Keratinocyte (primary cell): ENCODE data around the gene TTC9B. TPM values are rescaled to one million over a fixed set of nuclear protein-coding genes. Genes with fewer than 3 reads are reported as not detected.

ENCODE experiments used
- DNase-seq: peaks from one replicate; pipeline ENCODE4 v3.0.0-alpha.2; 2011; ENCODE audit warnings: low read depth, missing footprints, low spot score
- FAIRE-seq: peaks from 2 replicates; lab custom pipeline; 2011; peaks lifted over from hg19 to GRCh38; lab: Jason Lieb, UNC
- H2AFZ ChIP-seq: 2 replicates; pipeline ENCODE4 v1.6.0; 2012; ENCODE audit warnings: low read length, control low read depth, inconsistent platforms; ENCODE audit not compliant: control insufficient read depth
- H3K27ac ChIP-seq: 2 replicates; pipeline ENCODE4 v1.5.1; 2011; ENCODE audit warnings: low read length; ENCODE audit not compliant: control insufficient read depth, insufficient read depth
- H3K27me3 ChIP-seq: 3 replicates; pipeline ENCODE4 v1.6.0; 2011; ENCODE audit warnings: low read length; ENCODE audit not compliant: control insufficient read depth, insufficient read depth; ENCODE audit errors: extremely low read depth
- H3K36me3 ChIP-seq, 2 experiments: 2 replicates in 1 of 2; 3 replicates in 1 of 2; pipeline ENCODE4 v1.5.1; 2011; ENCODE audit warnings: low read length in 2 of 2, mild to moderate bottlenecking in 1 of 2; ENCODE audit not compliant: control insufficient read depth in 2 of 2, insufficient read depth in 2 of 2; ENCODE audit errors: extremely low read depth in 1 of 2
- H3K4me1 ChIP-seq: 3 replicates; pipeline ENCODE4 v1.5.1; 2011; ENCODE audit warnings: low read length; ENCODE audit not compliant: control insufficient read depth, insufficient read depth; ENCODE audit errors: extremely low read depth
- H3K4me2 ChIP-seq: 3 replicates; pipeline ENCODE4 v1.6.0; 2011; ENCODE audit warnings: low read depth, low read length; ENCODE audit not compliant: control insufficient read depth, insufficient read depth; ENCODE audit errors: extremely low read depth
- H3K4me3 ChIP-seq, 3 experiments: fragments of 200-600 bp in 1 of 3; sonication (generic) in 1 of 3; 2 replicates in 2 of 3; 3 replicates in 1 of 3; pipeline ENCODE4 v1.5.1; 2011 to 2016; ENCODE audit warnings: low read length in 3 of 3, mild to moderate bottlenecking in 3 of 3, control low read depth in 2 of 3, inconsistent platforms in 1 of 3, low read depth in 1 of 3, mixed read lengths in 1 of 3, mixed run types in 1 of 3, moderate library complexity in 1 of 3; ENCODE audit not compliant: control insufficient read depth in 2 of 3, insufficient read depth in 2 of 3; ENCODE audit errors: extremely low read depth in 1 of 3
- H3K79me2 ChIP-seq: 2 replicates; pipeline ENCODE4 v1.6.0; 2012; ENCODE audit warnings: low read length; ENCODE audit not compliant: control insufficient read depth, insufficient read depth
- H3K9ac ChIP-seq: 3 replicates; pipeline ENCODE4 v1.6.0; 2011; ENCODE audit warnings: low read length; ENCODE audit not compliant: control insufficient read depth, insufficient read depth; ENCODE audit errors: extremely low read depth
- H3K9me1 ChIP-seq: 3 replicates; pipeline ENCODE4 v1.6.0; 2011; ENCODE audit warnings: low read length; ENCODE audit not compliant: control insufficient read depth, insufficient read depth; ENCODE audit errors: extremely low read depth
- H3K9me3 ChIP-seq: 2 replicates; pipeline ENCODE4 v1.5.1; 2012; ENCODE audit warnings: low read depth, low read length; ENCODE audit not compliant: control insufficient read depth
- H4K20me1 ChIP-seq: 3 replicates; pipeline ENCODE4 v1.6.0; 2011; ENCODE audit warnings: low read length; ENCODE audit not compliant: control insufficient read depth, insufficient read depth; ENCODE audit errors: extremely low read depth
- EZH2 ChIP-seq: IDR thresholded peaks from one replicate; pipeline ENCODE4 v1.6.1; 2012; ENCODE audit warnings: inconsistent platforms, mild to moderate bottlenecking, low read length, moderate library complexity
- dilution Hi-C: fragments of 300-500 bp; cut with MboI; formaldehyde crosslinking; loops from one replicate; pipeline ENCODE4 v1.7.0; 2020; ENCODE audit warnings: low sequenced_read_pairs; ENCODE audit not compliant: extremely low pct_ligation_motif_present
- polyA plus RNA-seq, 5 experiments: library from polyadenylated mRNA; depleted of rRNA in 3 of 5; stranded (reverse) in 3 of 5; stranded (forward) in 1 of 5; unstranded in 1 of 5; fragments of >200 nt; gene quantifications; 1 replicate in 1 of 5; 2 replicates in 3 of 5; 3 replicates in 1 of 5; pipeline versions ENCODE4 v1.2.1 to v1.2.3, GENCODE V29; 2011 to 2012; ENCODE audit warnings: missing spikeins in 2 of 5, low read depth in 1 of 5, low replicate concordance in 1 of 5
- TF ChIP-seq, protein P1 (sequence below), 3 experiments: IDR thresholded peaks in 1 of 3; conservative IDR thresholded peaks in 1 of 3; optimal IDR thresholded peaks in 1 of 3; 2 replicates in 2 of 3; 3 replicates in 1 of 3; pipeline versions ENCODE3 to v1.5.1; 2011; ENCODE audit warnings: low read length in 3 of 3, mild to moderate bottlenecking in 3 of 3, moderate library complexity in 2 of 3, control low read depth in 1 of 3, inconsistent platforms in 1 of 3; ENCODE audit not compliant: insufficient read depth in 2 of 3; ENCODE audit errors: extremely low read depth in 1 of 3

The TTC9B gene
- polyA plus RNA-seq, 1 donor (not counting 4 experiments of a cell fraction or from before 2014, with no cell fraction given): not detected

DNA sequence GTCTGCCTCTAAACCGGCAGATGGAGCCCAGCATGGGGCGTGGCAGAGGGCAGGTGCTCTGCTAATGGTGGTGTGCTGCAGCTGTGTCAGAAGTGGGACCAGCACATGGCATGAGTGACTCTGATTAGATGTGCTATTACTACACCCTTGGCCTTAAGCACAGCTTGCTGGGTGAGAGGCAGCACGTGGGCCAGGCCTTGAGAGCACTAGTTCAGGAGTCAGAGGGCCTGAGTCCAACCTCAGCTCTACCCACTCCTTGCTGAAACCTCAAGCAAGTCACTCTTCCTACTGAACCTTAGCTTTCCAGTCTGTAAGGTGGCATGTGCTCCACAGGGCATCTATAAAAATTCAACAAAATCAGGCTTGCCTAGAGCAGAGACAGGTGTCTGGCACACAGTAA lies 44.2 kb upstream of the TTC9B start:
- peaks cover 6% of the 10 kb centered on the region for H3K9me1 ChIP-seq
- no peak for FAIRE-seq
- no peaks in the 10 kb centered on the region for H3K27me3 ChIP-seq
- no peaks in the 10 kb centered on the region for H3K9me3 ChIP-seq
- H2AFZ ChIP-seq: no peak overlapping the region
- no peak for TF ChIP-seq EZH2
- TF ChIP-seq, protein P1, sequence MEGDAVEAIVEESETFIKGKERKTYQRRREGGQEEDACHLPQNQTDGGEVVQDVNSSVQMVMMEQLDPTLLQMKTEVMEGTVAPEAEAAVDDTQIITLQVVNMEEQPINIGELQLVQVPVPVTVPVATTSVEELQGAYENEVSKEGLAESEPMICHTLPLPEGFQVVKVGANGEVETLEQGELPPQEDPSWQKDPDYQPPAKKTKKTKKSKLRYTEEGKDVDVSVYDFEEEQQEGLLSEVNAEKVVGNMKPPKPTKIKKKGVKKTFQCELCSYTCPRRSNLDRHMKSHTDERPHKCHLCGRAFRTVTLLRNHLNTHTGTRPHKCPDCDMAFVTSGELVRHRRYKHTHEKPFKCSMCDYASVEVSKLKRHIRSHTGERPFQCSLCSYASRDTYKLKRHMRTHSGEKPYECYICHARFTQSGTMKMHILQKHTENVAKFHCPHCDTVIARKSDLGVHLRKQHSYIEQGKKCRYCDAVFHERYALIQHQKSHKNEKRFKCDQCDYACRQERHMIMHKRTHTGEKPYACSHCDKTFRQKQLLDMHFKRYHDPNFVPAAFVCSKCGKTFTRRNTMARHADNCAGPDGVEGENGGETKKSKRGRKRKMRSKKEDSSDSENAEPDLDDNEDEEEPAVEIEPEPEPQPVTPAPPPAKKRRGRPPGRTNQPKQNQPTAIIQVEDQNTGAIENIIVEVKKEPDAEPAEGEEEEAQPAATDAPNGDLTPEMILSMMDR (optimal IDR thresholded peaks at IDR 0.05 in 1 of 3, IDR thresholded peaks at IDR 0.05 in 1 of 3, conservative IDR thresholded peaks at IDR 0.05 in 1 of 3; ENCODE audit: extremely low read depth in 1 of 3, insufficient read depth in 2 of 3, low read length in 3 of 3): no peak
- DNase-seq: no peak
- H3K36me3 ChIP-seq: peaks cover 6 to 24% of the 10 kb centered on the region in 2 experiments
- H3K4me3 ChIP-seq: no peak overlapping the region
- H3K79me2 ChIP-seq: peaks cover 53% of the 10 kb centered on the region
- peaks cover 2% of the 10 kb centered on the region for H3K4me1 ChIP-seq
- dilution Hi-C loops: no loop called here
- no peak overlapping the region for H3K27ac ChIP-seq
- no peak overlapping the region for H3K4me2 ChIP-seq
- H3K9ac ChIP-seq: no peak overlapping the region
- H4K20me1 ChIP-seq: peaks cover 11% of the 10 kb centered on the region

- Histone ChIP-seq H2AFZ (no peak overlapping the region), H3K9me3 (no peaks in the 10 kb centered on the region), H3K36me3 (peaks cover 6 to 28% of the 10 kb centered on the region in 2 experiments), H4K20me1 (peaks cover 10% of the 10 kb centered on the region), H3K9me1 (peaks cover 10% of the 10 kb centered on the region), H3K79me2 (peaks cover 52% of the 10 kb centered on the region), H3K4me1 (peaks cover 9% of the 10 kb centered on the region), H3K4me3 (no peak overlapping the region), H3K27ac (no peak overlapping the region), H3K27me3 (no peaks in the 10 kb centered on the region), H3K4me2 (no peak overlapping the region), H3K9ac (no peak overlapping the region)
- no peak for DNase-seq
- TF ChIP-seq, protein P1 (optimal IDR thresholded peaks at IDR 0.05 in 1 of 3, IDR thresholded peaks at IDR 0.05 in 1 of 3, conservative IDR thresholded peaks at IDR 0.05 in 1 of 3; ENCODE audit: extremely low read depth in 1 of 3, insufficient read depth in 2 of 3, low read length in 3 of 3): no peak
- TF ChIP-seq EZH2: no peak
- no peak for FAIRE-seq
- dilution Hi-C loops: no loop called here
Observed at GRCh38 chr19:40261631-40262030, 43.4 kb upstream of the TTC9B start.
